Fibroblast of mammary gland (primary cell): Measurements from ENCODE around the gene CARNS1.

ENCODE experiments used
- DNase-seq: peaks from one replicate; pipeline ENCODE4 v3.0.0-alpha.2; 2010; ENCODE audit warnings: low read depth
- H3K4me3 ChIP-seq: 2 replicates; pipeline ENCODE4 v1.5.1; 2011; ENCODE audit warnings: low read depth, mild to moderate bottlenecking, low read length, moderate library complexity; ENCODE audit not compliant: control insufficient read depth
- CTCF ChIP-seq: conservative IDR thresholded peaks from 2 replicates; pipeline ENCODE4 v1.5.1; 2011; ENCODE audit warnings: low read depth, low read length, inconsistent platforms; ENCODE audit not compliant: control insufficient read depth, insufficient read depth

The CARNS1 gene

GRCh38 chr11:67415501-67416304, at the start of gene CARNS1:
Gene CARNS1 (plus strand): TSS chr11:67415678. CDS start chr11:67416200, 522 bp downstream.
- no peak within 1 kb of the TSS for H3K4me3 ChIP-seq
- DNase-seq, result no peak
- no peak for TF ChIP-seq CTCF

GRCh38 chr11:67365736-67366444, 49.6 kb upstream of the CARNS1 start:
- no peak for DNase-seq
- H3K4me3 ChIP-seq, result no peak overlapping the region
- TF ChIP-seq CTCF, result no peak

GRCh38 chr11:67366546-67366945, 48.9 kb upstream of the CARNS1 start:
- H3K4me3 ChIP-seq, result no peak overlapping the region
- DNase-seq, result no peak
- TF ChIP-seq CTCF, result no peak

GRCh38 chr11:67366961-67367760, 48.3 kb upstream of the CARNS1 start:
- H3K4me3 ChIP-seq, result no peak overlapping the region

GRCh38 chr11:67367761-67368227, 47.7 kb upstream of the CARNS1 start:
- no peak for TF ChIP-seq CTCF
- DNase-seq, result no peak
- H3K4me3 ChIP-seq, result no peak overlapping the region

More at GRCh38 chr11:67366961-67367760, 48.3 kb upstream of the CARNS1 start:
- TF ChIP-seq CTCF, result no peak
- no peak for DNase-seq

- no peak for DNase-seq
- TF ChIP-seq CTCF, result no peak
- no peak overlapping the region for H3K4me3 ChIP-seq
These were observed 46.9 kb upstream of the CARNS1 start for GRCh38 chr11:67368621-67369020.
